Panc1 (cell line): ENCODE results near the gene EP400. TPM values are rescaled to one million over a fixed set of nuclear protein-coding genes. Genes with fewer than 3 reads are reported as not detected.

Experiments used
- ATAC-seq: fragments of 200-7000 bp; cut with Tn5 transposase; 2 replicates; pipeline ENCODE4 v1.9.1; 2020; ENCODE audit warnings: mild to moderate bottlenecking, moderate library complexity
- BruUV-seq: library from RNA; stranded (reverse); fragments of 400-500 nt; replicated peaks from 2 replicates; lab custom pipeline; 2021; lab: Mats Ljungman, UMichigan
- CTCF ChIA-PET: fragments of 300-600 bp; sonication (Branson Sonifier 250); formaldehyde crosslinking; loops from one replicate; lab custom pipeline; 2022; ENCODE audit warnings: antibody characterized with exemption; lab: Charles Lee
- POLR2A ChIA-PET: fragments of 300-600 bp; sonication (Branson Sonifier 250); formaldehyde crosslinking; loops from one replicate; lab custom pipeline; 2022; ENCODE audit warnings: antibody characterized with exemption; lab: Charles Lee
- DNase-seq: peaks from one replicate; pipeline ENCODE4 v3.0.0-alpha.2; 2010; ENCODE audit warnings: low read depth, low spot score
- H3K27ac ChIP-seq: 2 replicates; pipeline ENCODE4 v1.5.1; 2011; ENCODE audit warnings: mild to moderate bottlenecking, low read length, inconsistent platforms
- H3K27me3 ChIP-seq: fragments of 200-500 bp; sonication (Bioruptor generic); 2 replicates; pipeline ENCODE4 v1.6.0; 2014; ENCODE audit warnings: low read length, inconsistent platforms; ENCODE audit not compliant: control insufficient read depth, insufficient read depth
- H3K36me3 ChIP-seq: fragments of 200-500 bp; sonication (Bioruptor generic); 2 replicates; pipeline ENCODE4 v1.5.1; 2014; ENCODE audit warnings: inconsistent platforms, mild to moderate bottlenecking, low read length, moderate library complexity; ENCODE audit not compliant: control insufficient read depth, insufficient read depth
- H3K4me1 ChIP-seq: 2 replicates; pipeline ENCODE4 v1.5.1; 2011; ENCODE audit warnings: inconsistent platforms, mild to moderate bottlenecking, low read length, moderate library complexity; ENCODE audit not compliant: control insufficient read depth, insufficient read depth
- H3K4me3 ChIP-seq, 2 experiments: 2 replicates each; pipeline ENCODE4 v1.5.1; 2011 to 2012; ENCODE audit warnings: low read depth in 2 of 2, low read length in 2 of 2, mild to moderate bottlenecking in 2 of 2, inconsistent platforms in 1 of 2, moderate library complexity in 1 of 2
- H3K9me3 ChIP-seq: fragments of 200-500 bp; sonication (Bioruptor generic); 2 replicates; pipeline ENCODE4 v1.5.1; 2014; ENCODE audit warnings: low read depth, mild to moderate bottlenecking, inconsistent platforms, low read length, moderate library complexity; ENCODE audit not compliant: control insufficient read depth, insufficient read depth
- CTCF ChIP-seq: fragments of 450-650 bp; IDR thresholded peaks from 2 replicates; pipeline ENCODE4 v1.5.1; 2017; ENCODE audit warnings: mild to moderate bottlenecking
- POLR2AphosphoS5 ChIP-seq: IDR thresholded peaks from 2 replicates; pipeline ENCODE4 v1.6.1; 2012; ENCODE audit warnings: mild to moderate bottlenecking, low read depth, low read length, moderate library complexity
- SIN3A ChIP-seq: IDR thresholded peaks from 2 replicates; pipeline ENCODE4 v1.6.1; 2012; ENCODE audit warnings: low read depth, mild to moderate bottlenecking, low read length, moderate library complexity, borderline replicate concordance; ENCODE audit not compliant: insufficient read depth
- TCF7L2 ChIP-seq: IDR thresholded peaks from 2 replicates; pipeline ENCODE4 v1.6.1; 2011; ENCODE audit warnings: mild to moderate bottlenecking, low read depth, low read length, inconsistent platforms
- in situ Hi-C: cut with HindIII; loops from 2 replicates; pipeline ENCODE4 v1.10.0; 2016; ENCODE audit warnings: low sequenced_read_pairs, low pct_unique_long_range_greater_than_20kb
- intact Hi-C: fragments of 100-400 bp; cut with micrococcal nuclease; formaldehyde crosslinking; loops from one replicate; pipeline ENCODE4 v1.10.0; 2022; ENCODE audit not compliant: unreplicated experiment
- total RNA-seq: library from RNA; stranded (reverse); gene quantifications from one replicate; pipeline ENCODE4 v1.2.1, GENCODE V29; 2021; ENCODE audit not compliant: unreplicated experiment
- TF ChIP-seq, protein P1 (sequence below), 2 experiments: IDR thresholded peaks; 2 replicates each; pipeline ENCODE4 v1.6.1; 2011 to 2012; ENCODE audit warnings: low read depth in 2 of 2, control low read depth in 1 of 2, low read length in 1 of 2, mild to moderate bottlenecking in 1 of 2, moderate library complexity in 1 of 2; ENCODE audit not compliant: insufficient read depth in 1 of 2

EP400 gene
- total RNA-seq, 1 experiment from 2014 or later: 59.4 TPM

DNA sequence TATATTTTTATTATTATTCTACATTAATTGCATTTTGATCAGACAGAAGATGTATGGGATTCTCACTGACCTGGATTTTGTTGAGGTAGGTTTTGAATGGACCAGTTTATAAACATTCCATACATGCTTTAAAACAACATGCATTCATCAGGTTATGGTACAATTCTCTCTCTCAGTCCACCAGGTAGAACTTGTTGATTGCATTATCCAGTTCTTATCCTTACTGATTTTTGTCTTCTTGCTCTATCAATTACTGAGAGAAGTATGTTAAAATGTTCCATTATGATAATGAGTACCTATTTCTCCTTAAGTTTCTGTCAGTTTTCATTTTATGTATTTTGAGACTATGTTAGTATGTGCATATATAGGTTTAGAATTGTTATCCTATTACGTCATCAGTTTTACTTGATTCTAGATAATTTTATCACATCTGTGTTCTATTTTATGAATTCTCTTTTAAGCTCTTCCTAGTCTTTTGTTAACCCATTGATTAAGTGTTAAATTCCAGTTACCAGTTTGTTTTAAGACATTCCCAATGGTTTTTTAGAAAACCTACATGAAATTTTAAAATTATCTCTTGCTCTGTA is 50.6 kb downstream of the EP400 start:
- no TSS peak for BruUV-seq
- POLR2A ChIA-PET: no interaction called here
- Histone ChIP-seq H3K27me3 (no peaks in the 10 kb centered on the region), H3K27ac (no peak overlapping the region), H3K36me3 (peaks cover 7% of the 10 kb centered on the region; the same call in 1 of the 2 replicates), H3K9me3 (no peaks in the 10 kb centered on the region), H3K4me1 (no peaks in the 10 kb centered on the region), H3K4me3 (no peak overlapping the region)
- no peak for DNase-seq
- CTCF ChIA-PET: no interaction called here
- intact Hi-C loops: no loop called here
- in situ Hi-C loops: no loop called here
- no peak for ATAC-seq
- TF ChIP-seq POLR2AphosphoS5 (no peak), TCF7L2 (no peak), CTCF (no peak), SIN3A (no peak)
- TF ChIP-seq, protein P1, sequence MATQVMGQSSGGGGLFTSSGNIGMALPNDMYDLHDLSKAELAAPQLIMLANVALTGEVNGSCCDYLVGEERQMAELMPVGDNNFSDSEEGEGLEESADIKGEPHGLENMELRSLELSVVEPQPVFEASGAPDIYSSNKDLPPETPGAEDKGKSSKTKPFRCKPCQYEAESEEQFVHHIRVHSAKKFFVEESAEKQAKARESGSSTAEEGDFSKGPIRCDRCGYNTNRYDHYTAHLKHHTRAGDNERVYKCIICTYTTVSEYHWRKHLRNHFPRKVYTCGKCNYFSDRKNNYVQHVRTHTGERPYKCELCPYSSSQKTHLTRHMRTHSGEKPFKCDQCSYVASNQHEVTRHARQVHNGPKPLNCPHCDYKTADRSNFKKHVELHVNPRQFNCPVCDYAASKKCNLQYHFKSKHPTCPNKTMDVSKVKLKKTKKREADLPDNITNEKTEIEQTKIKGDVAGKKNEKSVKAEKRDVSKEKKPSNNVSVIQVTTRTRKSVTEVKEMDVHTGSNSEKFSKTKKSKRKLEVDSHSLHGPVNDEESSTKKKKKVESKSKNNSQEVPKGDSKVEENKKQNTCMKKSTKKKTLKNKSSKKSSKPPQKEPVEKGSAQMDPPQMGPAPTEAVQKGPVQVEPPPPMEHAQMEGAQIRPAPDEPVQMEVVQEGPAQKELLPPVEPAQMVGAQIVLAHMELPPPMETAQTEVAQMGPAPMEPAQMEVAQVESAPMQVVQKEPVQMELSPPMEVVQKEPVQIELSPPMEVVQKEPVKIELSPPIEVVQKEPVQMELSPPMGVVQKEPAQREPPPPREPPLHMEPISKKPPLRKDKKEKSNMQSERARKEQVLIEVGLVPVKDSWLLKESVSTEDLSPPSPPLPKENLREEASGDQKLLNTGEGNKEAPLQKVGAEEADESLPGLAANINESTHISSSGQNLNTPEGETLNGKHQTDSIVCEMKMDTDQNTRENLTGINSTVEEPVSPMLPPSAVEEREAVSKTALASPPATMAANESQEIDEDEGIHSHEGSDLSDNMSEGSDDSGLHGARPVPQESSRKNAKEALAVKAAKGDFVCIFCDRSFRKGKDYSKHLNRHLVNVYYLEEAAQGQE (IDR thresholded peaks at IDR 0.05; ENCODE audit: insufficient read depth in 1 of 2, low read depth in 2 of 2, low read length in 1 of 2): no peak

- no peaks in the 10 kb centered on the region for H3K27me3 ChIP-seq
- peaks cover 13% of the 10 kb centered on the region; the same call in 1 of the 2 replicates for H3K36me3 ChIP-seq
- ChIA-PET CTCF (no interaction called here), POLR2A (no interaction called here)
- H3K27ac ChIP-seq: no peak overlapping the region
- no peaks in the 10 kb centered on the region for H3K4me1 ChIP-seq
- no TSS peak for BruUV-seq
- TF ChIP-seq TCF7L2: no peak
- TF ChIP-seq, protein P1 (IDR thresholded peaks at IDR 0.05; ENCODE audit: insufficient read depth in 1 of 2, low read depth in 2 of 2, low read length in 1 of 2): no peak
- TF ChIP-seq SIN3A: no peak
- no peak for TF ChIP-seq POLR2AphosphoS5
- TF ChIP-seq CTCF: no peak
- no peaks in the 10 kb centered on the region for H3K9me3 ChIP-seq
- intact Hi-C loops: no loop called here
- H3K4me3 ChIP-seq: no peak overlapping the region
- in situ Hi-C loops: no loop called here
- no peak for ATAC-seq
- no peak for DNase-seq
Measured at GRCh38 chr12:132003846-132004245, 54.1 kb downstream of the EP400 start.
